WERI-Rb-1 (cell line): ENCODE data around the gene ENO1.

Experiments used
- DNase-seq: peaks from one replicate; pipeline ENCODE4 v3.0.0-alpha.2; 2020
- H3K27ac ChIP-seq: fragments of 250-450 bp; sonication (Bioruptor Pico); 2 replicates; pipeline ENCODE4 v1.5.1; 2020; ENCODE audit warnings: mild to moderate bottlenecking, moderate library complexity
- H3K27me3 ChIP-seq: fragments of 250-450 bp; sonication (Bioruptor Pico); 2 replicates; pipeline ENCODE4 v1.5.1; 2021; ENCODE audit warnings: mild to moderate bottlenecking, low read depth, moderate library complexity; ENCODE audit not compliant: insufficient read depth, severe bottlenecking
- H3K36me3 ChIP-seq: fragments of 250-450 bp; sonication (Bioruptor Pico); 2 replicates; pipeline ENCODE4 v1.5.1; 2020; ENCODE audit warnings: mild to moderate bottlenecking, moderate library complexity
- H3K4me3 ChIP-seq: 2 replicates; pipeline ENCODE4 v1.5.1; 2011; ENCODE audit warnings: low read depth, mild to moderate bottlenecking, control low read depth, low read length
- H3K9me3 ChIP-seq: fragments of 250-450 bp; sonication (Bioruptor Pico); 2 replicates; pipeline ENCODE4 v1.5.1; 2021; ENCODE audit warnings: mild to moderate bottlenecking, moderate library complexity; ENCODE audit not compliant: severe bottlenecking
- TF ChIP-seq, protein P1 (sequence below): IDR thresholded peaks from 2 replicates; pipeline ENCODE4 v1.5.1; 2011; ENCODE audit warnings: low read depth, mild to moderate bottlenecking, control low read depth, inconsistent platforms, low read length

The ENO1 gene

DNA sequence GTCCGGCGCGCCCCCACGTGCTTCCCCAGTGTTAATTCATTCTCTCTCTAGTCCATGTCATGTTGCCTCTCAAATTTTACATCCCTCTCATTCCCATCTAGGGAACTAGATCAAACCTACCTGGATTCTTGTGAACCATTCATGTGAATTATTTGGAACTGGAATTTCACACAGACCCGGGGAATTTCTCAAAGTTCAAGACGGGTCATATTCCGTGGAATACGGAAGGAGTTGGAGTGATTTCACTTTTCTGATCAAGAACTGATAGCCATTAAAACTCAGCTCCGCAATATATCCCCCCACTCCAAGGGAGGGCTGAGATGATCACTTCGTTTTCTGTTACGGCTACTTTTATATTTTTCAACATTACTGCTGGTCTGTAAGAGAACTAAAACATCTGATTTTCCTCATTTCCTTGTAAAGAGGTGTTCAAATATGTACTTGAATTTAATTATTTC is 1.0 kb upstream of the ENO1 start:
- peak overlapping the region; percentile 95 for H3K27ac ChIP-seq
- DNase-seq: no peak
- peaks cover 38% of the 10 kb centered on the region for H3K36me3 ChIP-seq

DNA sequence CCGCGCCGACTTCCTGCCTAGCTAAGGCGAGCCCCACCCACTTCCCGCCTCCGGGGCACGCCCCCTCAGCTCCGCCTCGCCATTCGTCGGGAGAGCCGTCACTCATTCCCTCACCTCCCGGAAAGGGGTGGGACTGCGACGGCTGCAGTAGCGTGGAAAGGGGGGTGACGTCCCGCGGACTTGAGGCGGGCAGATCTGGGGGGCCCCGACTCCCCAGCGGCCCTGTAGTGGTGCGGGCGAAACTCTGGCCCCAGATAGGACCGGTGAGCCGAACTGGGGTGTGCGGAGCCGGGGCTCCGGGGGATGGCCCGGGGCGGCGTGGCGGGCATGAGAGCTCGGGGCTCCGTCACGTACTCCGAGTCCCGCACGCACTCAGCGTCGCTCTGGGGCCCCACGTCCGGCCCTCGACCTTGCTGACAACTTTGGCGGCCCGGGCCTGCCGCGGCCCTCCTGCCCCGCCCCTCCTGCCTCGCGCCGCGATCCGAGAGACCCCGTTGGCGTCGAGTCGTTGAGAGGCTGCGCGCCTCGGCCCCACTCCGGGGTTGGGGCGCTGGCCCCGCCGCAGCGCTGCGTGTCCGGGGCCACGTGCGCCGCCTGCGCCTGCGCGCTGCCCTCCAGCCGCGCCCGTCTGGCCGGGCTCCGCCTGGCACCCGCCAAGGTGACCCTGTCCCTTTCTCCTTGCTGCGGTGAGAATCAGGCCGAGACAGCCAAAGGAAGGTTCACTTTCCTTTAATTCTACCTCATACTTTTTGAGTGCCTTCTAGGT is 395 bp upstream of the ENO1 start:
- Histone ChIP-seq H3K9me3 (no peaks in the 10 kb centered on the region), H3K4me3 (peak overlapping the region; percentile 82), H3K27me3 (no peaks in the 10 kb centered on the region), H3K27ac (peak overlapping the region; percentile 95), H3K36me3 (peaks cover 44% of the 10 kb centered on the region)
- peak; percentile 96 for DNase-seq
- TF ChIP-seq, protein P1, sequence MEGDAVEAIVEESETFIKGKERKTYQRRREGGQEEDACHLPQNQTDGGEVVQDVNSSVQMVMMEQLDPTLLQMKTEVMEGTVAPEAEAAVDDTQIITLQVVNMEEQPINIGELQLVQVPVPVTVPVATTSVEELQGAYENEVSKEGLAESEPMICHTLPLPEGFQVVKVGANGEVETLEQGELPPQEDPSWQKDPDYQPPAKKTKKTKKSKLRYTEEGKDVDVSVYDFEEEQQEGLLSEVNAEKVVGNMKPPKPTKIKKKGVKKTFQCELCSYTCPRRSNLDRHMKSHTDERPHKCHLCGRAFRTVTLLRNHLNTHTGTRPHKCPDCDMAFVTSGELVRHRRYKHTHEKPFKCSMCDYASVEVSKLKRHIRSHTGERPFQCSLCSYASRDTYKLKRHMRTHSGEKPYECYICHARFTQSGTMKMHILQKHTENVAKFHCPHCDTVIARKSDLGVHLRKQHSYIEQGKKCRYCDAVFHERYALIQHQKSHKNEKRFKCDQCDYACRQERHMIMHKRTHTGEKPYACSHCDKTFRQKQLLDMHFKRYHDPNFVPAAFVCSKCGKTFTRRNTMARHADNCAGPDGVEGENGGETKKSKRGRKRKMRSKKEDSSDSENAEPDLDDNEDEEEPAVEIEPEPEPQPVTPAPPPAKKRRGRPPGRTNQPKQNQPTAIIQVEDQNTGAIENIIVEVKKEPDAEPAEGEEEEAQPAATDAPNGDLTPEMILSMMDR: no peak; the same call in 1 of the 2 replicates

More for the DNA sequence above, 1.0 kb upstream of the ENO1 start:
- Histone ChIP-seq H3K4me3 (peak overlapping the region; percentile 82), H3K27me3 (no peaks in the 10 kb centered on the region), H3K9me3 (no peaks in the 10 kb centered on the region)
- TF ChIP-seq, protein P1: 0 out of 2 replicates have a peak, but pooled peaks have one; percentile 19

DNA sequence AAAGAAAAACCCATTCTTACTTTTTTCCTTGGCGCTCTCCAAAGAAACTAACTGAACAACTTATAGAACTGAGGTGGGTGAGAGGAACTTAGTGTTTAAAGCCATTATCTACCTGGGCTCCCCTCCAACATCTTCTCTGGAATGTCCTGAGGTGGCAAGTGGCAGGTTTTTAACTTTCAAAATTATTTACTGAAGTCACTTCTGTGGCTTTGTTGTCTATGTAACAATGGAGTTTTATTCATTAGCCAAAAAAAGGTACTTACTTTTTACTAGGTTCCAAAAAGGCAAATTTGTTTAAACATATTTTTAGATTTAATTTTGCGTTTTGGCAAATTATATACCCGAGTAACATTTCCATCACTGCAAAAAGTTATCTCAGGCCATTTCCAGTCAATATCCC is 2.4 kb downstream of the ENO1 start:
- TF ChIP-seq, protein P1: no peak
- H3K36me3 ChIP-seq: peaks cover 72% of the 10 kb centered on the region
- H3K4me3 ChIP-seq: peak overlapping the region; percentile 7; the same call in 1 of the 2 replicates
- no peak for DNase-seq
- H3K27ac ChIP-seq: no peak overlapping the region
- no peaks in the 10 kb centered on the region for H3K27me3 ChIP-seq
- H3K9me3 ChIP-seq: no peaks in the 10 kb centered on the region

DNA sequence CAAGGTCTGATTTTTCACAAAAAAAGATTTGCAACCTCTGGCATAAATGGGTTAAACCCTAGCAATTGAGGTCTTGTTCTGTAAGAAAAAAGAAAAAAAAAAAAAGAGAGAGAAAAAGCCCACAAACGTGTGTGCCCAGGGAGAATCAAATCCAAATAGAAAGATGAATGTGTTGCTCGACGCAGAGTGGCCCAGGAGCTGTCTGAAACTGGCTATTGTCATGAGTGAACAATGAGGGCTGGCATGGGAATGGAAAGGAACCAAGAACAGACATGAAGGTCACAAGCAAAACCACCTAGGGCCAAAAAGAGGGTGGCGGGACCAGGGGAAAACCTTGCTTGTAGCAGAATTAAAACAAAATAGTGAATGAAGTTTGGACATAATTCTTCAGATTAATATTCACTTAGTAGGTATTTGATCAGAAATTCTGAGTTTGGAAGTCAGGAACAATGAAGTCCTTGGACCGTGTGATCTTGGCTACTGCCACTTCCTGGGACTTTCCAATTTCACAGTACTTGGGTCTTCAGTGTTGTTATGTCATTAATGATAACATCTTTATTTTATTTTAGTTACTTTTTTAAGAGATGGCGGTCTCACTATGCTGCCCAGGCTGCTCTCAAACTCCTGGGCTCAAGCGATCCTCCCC is 3.1 kb downstream of the ENO1 start:
- Histone ChIP-seq H3K27ac (no peak overlapping the region), H3K27me3 (no peaks in the 10 kb centered on the region), H3K9me3 (no peaks in the 10 kb centered on the region), H3K36me3 (peaks cover 79% of the 10 kb centered on the region), H3K4me3 (no peak overlapping the region)
- no peak for DNase-seq
- TF ChIP-seq, protein P1: no peak

DNA sequence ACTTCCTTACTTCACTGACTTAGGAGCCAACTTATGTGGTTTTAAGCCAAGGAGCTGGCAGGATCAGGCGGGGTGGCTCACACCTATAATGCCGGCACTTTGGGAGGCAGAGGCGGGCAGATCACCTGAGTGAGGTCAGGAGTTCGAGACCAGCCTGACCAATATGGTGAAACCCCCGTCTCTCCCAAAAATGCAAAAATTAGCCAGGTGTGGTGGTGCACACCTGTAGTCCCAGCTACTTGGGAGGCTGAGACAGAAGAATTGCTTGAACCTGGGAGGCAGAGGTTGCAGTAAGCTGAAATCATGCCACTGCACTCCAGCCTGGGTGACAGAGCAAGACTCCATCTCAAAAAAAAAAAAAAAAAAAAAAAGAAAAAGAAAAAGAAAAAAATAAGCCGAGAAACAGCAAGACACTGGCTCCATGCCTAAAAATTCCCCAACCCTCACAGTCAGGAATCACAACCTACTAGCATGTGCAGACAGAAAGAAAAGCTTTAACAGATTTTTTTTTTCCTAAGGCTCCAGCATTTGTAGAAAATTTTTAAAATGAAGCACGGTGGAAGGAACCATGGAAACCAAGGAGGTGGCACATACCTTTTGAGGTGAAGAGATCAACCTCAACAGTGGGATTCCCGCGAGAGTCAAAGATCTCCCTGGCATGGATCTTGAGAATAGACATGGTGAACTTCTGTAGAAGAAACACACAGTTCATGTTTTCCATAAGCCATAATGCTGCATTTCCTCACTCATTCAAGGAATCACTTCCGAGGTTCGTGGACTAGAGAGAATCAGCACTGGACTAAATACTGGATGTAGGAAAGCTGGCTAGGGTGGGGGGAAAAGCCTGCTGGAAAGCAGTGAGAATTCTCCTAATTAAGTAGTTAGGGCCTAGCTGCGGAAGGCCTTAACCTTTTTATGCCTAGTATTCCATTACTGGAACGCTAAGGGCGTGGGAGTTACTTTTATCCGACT is 4.0 kb downstream of the ENO1 start:
- no peak overlapping the region for H3K4me3 ChIP-seq
- H3K27ac ChIP-seq: no peak overlapping the region; the same call in 1 of the 2 replicates
- no peaks in the 10 kb centered on the region for H3K9me3 ChIP-seq
- TF ChIP-seq, protein P1: no peak
- no peaks in the 10 kb centered on the region for H3K27me3 ChIP-seq
- no peak for DNase-seq
- peaks cover 88% of the 10 kb centered on the region for H3K36me3 ChIP-seq
